Motor neuron (in vitro differentiated cells): Measurements from ENCODE around the gene PTPRG. TPM values are rescaled to one million over a fixed set of nuclear protein-coding genes. Genes with fewer than 3 reads are reported as not detected.

ENCODE experiments used
- ATAC-seq, 8 experiments: fragments of 200-7000 bp; cut with Tn5 transposase; replicated peaks in 6 of 8; 2 replicates each; pipeline ENCODE4 v1.8.0; 2021; ENCODE audit warnings: mild to moderate bottlenecking in 8 of 8, moderate library complexity in 8 of 8
- H3K27ac ChIP-seq, 2 donors: fragments of 250-450 bp; sonication (Bioruptor Pico); 2 replicates each; pipeline ENCODE4 v1.9.0; 2021; ENCODE audit warnings: antibody characterized with exemption in 2 of 2, mild to moderate bottlenecking in 2 of 2, moderate library complexity in 1 of 2
- H3K4me1 ChIP-seq, 2 donors: fragments of 250-450 bp; sonication (Bioruptor Pico); replicated peaks in 1 of 2; 2 replicates each; pipeline ENCODE4 v1.6.1; 2021; ENCODE audit warnings: antibody characterized with exemption in 2 of 2, mild to moderate bottlenecking in 2 of 2, moderate library complexity in 1 of 2
- H3K4me3 ChIP-seq, 5 donors: fragments of 250-450 bp; sonication (Bioruptor Pico); 2 replicates each; pipeline ENCODE4 v1.9.0; 2021; ENCODE audit warnings: antibody characterized with exemption in 5 of 5, mild to moderate bottlenecking in 5 of 5, moderate library complexity in 4 of 5
- WGBS, 10 experiments: fragments of 450-650 bp; shearing (Covaris generic); methylation state at CpG; one replicate each; pipeline ENCODE4 v1.0.0; 2022; 5-methylcytosine and 5-hydroxymethylcytosine counted together
- in situ Hi-C, 9 experiments: fragments of 400-800 bp; cut with MboI; loops; one replicate each; pipeline ENCODE4 v1.15.0; 2021; ENCODE audit warnings: low sequenced_read_pairs in 9 of 9, low pct_unique_long_range_greater_than_20kb in 2 of 9; ENCODE audit not compliant: unreplicated experiment in 9 of 9
- total RNA-seq, 8 experiments: library from RNA; unstranded; fragments of 300-600 nt; gene quantifications; 2 replicates each; pipeline versions ENCODE4 v1.2.3 to v1.2.4, GENCODE V29; 2022

PTPRG gene
- total RNA-seq, 8 experiments from 2014 or later = 15.9 to 75.2 (median 42.9) TPM

DNA sequence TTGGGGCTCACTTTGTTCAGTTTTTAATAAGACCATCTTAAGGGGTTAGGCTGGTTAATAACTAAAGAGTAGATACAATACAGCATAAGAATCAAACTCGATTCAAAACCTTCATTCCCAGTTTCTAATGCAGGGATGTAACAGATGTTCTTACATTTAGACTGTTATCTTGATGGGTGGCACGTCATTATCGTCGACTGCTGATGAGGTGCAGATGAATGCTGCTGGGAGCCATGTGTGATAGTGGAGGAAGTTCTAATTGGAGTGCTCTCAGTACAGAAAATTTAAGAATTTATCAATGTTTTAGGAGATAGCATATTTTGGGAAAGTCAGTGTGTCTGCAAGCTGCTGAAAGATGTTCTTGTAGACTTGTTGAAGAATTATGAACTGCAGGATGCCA is 331.5 kb downstream of the PTPRG start:
- no peak for ATAC-seq

DNA sequence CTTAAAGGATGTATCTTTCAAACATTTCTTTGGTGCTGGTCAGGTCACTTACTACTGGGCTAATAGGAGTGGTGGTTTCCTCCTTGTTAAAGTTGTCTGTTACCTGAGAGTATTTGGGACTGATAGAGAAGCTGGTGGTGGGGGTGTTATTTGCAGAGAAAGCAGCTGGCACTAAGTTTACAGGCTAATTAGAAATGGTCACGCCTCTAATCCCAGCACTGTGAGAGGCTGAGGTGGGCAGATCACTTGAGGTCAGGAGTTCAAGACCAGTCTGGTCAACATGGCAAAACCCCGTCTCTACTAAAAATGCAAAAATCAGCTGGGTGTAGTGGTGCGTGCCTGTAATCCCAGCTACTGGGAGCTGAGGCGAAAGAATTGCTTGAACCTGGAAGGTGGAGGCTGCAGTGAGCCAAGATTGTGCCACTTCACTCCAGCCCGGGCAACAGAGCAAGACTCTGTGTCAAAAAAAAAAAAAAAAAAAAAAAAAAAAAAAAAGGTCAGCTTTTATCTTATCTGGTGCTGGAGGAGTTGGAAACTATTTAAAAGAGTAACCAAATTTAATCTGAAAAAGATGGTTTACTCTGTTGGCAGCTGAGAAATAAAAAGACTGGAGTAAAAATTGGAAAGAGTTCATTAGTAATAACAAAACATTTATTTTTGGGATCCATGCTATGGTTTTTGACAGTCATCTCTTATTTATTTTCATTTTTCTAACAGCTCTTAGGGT is 332.6 kb downstream of the PTPRG start:
- WGBS, 10 experiments = 60 to 100% (median 89%) methylated on average over 1 to 5 of the region's 5 CpGs; no CpG with 5 or more reads in 1 of the 10 experiments
- in situ Hi-C loops = no loop called here
- H3K27ac ChIP-seq = no peak overlapping the region
- peaks cover 7 to 11% of the 10 kb centered on the region in 2 donors for H3K4me1 ChIP-seq
- no peak for ATAC-seq
- no peak overlapping the region for H3K4me3 ChIP-seq

More for the DNA sequence above, 331.5 kb downstream of the PTPRG start:
- H3K27ac ChIP-seq = no peak overlapping the region
- H3K4me3 ChIP-seq = no peak overlapping the region
- 28 to 95% (median 69%) methylated on average over 2 to 4 of the region's 4 CpGs; no CpG with 5 or more reads in 1 of the 10 experiments for WGBS, 10 experiments
- in situ Hi-C loops = no loop called here
- H3K4me1 ChIP-seq = peaks cover 7 to 11% of the 10 kb centered on the region in 2 donors

DNA sequence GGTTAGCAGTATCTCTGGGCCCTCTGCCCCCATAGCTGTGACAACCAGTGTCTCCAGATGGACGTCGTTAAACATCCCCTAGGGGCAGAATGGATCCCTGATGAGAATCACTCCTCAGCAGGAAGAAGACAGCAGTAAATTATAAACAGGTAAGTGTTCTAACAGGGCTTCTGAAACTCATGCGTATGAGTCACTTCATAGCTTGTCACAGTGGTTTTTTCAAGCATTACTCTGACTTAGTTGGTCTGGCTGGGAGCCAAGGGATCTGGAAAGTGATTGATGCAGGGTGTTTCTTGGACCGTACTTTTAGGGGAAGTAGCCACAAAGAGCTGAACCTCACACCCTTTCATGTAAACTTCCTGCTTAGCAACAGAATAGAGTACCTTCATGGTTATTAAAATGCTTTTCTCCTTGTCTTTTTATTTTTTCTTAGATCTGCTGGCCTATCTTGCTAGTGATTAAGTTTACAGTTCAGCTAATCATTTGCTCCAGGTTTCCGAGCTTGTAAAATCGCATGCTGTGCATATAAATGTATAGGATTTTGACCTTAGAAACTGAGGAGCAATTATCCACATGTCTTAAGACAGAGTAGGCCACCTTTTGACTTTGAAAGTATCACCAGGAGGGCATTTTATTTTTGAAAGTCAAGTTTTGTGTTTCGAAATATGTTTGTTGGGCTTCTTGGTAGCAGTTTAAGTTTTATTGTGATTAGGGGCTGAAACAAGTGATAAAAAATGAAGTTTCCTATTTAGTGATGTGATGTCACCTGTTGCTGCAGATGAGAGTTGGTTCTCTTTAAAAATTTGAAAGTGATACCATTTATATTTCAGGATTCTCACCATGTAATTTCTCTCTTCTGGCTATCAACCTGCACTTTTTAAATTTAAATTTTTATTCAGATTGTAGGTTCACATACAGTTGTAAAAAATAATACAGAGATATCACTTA is 333.9 kb downstream of the PTPRG start:
- Histone ChIP-seq H3K4me1 (peaks cover 7 to 11% of the 10 kb centered on the region in 2 donors), H3K4me3 (no peak overlapping the region), H3K27ac (no peak overlapping the region)
- WGBS, 10 experiments = 0 to 94% (median 43%) methylated on average over 1 to 7 of the region's 7 CpGs
- in situ Hi-C loops = no loop called here
- ATAC-seq = peak; percentile 73 to 97 (median 95)

DNA sequence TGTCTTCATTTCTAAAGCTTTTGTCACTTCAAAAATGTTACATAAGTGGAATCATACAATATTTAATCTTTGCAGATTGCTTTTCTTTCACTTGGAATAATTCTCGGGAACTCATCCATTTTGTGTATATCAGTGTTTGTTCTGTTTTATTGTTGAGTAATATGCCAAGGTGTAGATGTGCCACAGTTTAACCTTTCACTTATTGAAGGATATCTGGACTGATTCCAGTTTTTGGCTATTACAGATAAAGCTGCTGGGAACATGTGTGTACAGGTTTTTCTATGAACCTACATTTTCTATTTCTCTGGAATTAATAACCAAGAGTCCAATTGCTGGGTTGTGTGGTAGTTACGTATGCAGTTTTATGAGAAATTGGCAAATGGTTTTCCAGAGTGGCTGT is 334.9 kb downstream of the PTPRG start:
- in situ Hi-C loops = no loop called here
- no peak overlapping the region for H3K4me3 ChIP-seq
- WGBS, 10 experiments = 77 to 100% (median 100%) methylated on average over 1 to 2 of the region's 2 CpGs; no CpG with 5 or more reads in 1 of the 10 experiments
- H3K27ac ChIP-seq = no peak overlapping the region
- ATAC-seq = no peak
- H3K4me1 ChIP-seq = peaks cover 7 to 11% of the 10 kb centered on the region in 2 donors

DNA sequence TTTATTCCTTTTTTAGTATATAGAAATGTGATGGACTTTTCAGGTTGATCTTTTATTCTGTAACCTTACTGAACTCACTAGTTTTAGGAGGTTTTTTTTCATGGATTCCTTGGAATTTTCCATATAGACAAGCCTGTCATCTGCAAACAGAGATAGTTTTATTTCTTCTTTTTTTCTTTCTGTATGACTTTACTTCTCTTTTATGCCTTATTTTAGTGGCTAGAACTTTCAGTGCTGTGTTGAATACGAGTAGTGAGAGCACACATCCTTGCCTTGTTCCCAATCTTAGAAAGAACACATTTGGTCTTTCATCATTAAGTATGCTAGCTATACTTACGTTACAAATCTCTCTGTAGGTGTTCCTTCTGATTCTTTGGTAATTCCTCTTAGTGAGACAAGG is 336.5 kb downstream of the PTPRG start:
- WGBS, 10 experiments = 77 to 100% (median 97%) methylated on average over 1 to 2 of the region's 2 CpGs
- in situ Hi-C loops = no loop called here
- H3K27ac ChIP-seq = no peak overlapping the region
- ATAC-seq = no peak
- H3K4me1 ChIP-seq = peaks cover 8 to 11% of the 10 kb centered on the region in 2 donors
- H3K4me3 ChIP-seq = no peak overlapping the region

DNA sequence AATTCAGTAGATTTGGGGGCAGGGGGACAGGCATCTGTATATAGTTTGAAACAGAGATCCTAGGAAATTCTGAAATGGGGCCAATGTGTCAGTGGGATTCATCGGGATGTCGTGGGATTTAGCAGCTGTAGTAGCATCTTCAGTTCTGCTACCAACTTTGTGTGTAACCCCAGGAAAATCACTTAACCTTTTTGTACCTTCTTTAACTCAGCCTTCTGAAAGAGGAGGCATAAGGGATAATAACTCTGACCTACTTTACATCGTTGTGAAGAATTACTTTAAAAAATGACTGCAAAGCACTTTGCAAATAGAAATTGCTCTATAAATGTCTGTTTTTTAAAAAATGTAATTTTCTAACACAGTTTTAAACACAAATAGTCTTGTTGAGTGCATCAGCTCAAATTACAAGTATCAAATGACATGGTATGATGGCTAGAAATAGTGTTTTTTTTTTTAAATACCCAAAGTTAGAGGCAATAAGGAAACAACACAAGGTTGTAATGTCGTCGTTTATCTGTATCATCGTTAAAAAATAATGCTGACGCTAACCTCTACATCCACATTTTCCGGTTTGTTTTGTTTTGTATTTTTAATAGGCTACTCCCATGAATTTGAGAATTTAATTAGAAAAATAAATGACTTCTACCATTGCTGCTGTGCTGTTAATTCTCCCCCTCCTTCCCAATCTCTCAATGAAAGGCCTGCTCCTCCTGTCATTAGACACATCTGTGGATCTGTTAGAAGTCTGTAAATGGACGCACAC is 338.5 kb downstream of the PTPRG start:
- no peak for ATAC-seq
- H3K4me1 ChIP-seq = peaks cover 20 to 22% of the 10 kb centered on the region in 2 donors
- 47 to 100% (median 92%) methylated on average over 2 to 9 of the region's 9 CpGs; no CpG with 5 or more reads in 1 of the 10 experiments for WGBS, 10 experiments
- in situ Hi-C loops = no loop called here
- no peak overlapping the region for H3K4me3 ChIP-seq
- H3K27ac ChIP-seq = no peak overlapping the region

DNA sequence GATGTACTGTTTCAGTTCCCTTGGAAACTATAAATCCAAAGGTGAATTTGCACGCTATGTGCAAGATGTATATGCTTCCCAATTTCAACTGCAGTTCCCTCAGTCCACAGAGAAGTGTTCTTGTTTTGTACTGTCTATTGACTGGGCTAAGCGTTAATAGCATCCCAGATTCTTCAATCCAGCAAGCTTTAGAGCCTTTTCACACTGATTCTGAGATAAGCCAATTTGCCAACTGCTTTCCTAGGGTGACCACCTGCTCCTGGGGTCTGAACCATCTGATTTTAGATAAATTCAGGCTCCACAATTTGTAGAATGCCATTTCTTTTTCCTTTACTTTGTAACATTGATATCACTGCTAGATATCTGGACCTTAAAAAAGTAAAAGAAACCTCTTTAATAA is 340.1 kb downstream of the PTPRG start:
- 60 to 100% (median 100%) methylated on average over 1 to 2 of the region's 2 CpGs; no CpG with 5 or more reads in 2 of the 10 experiments for WGBS, 10 experiments
- Histone ChIP-seq H3K4me3 (no peak overlapping the region), H3K4me1 (peaks cover 16% of the 10 kb centered on the region in 2 donors), H3K27ac (no peak overlapping the region)
- ATAC-seq = no peak
- in situ Hi-C loops = no loop called here

DNA sequence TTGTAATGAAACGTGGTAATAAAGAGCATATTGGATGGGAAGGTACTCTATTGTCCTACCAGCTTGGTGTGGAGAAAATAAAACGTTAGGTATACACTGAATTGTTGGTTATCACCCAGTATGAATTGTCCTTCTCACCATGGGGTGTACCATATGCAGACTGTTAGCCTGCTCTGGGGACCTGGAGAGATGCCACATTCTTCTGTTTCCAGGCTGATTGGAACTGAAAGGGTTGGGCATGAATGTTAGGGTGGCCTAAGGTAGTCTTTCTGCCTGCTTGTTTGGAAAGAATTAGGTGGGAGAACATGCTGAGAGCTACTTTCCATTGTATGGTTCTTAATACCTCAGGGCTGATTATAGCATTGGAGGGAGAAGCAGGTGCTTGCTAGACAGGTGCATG is 340.6 kb downstream of the PTPRG start:
- H3K4me3 ChIP-seq = no peak overlapping the region
- 38 to 100% (median 86%) methylated on average over 1 to 2 of the region's 2 CpGs for WGBS, 10 experiments
- no peak for ATAC-seq
- in situ Hi-C loops = no loop called here
- no peak overlapping the region for H3K27ac ChIP-seq
- H3K4me1 ChIP-seq = peaks cover 16% of the 10 kb centered on the region in 2 donors

DNA sequence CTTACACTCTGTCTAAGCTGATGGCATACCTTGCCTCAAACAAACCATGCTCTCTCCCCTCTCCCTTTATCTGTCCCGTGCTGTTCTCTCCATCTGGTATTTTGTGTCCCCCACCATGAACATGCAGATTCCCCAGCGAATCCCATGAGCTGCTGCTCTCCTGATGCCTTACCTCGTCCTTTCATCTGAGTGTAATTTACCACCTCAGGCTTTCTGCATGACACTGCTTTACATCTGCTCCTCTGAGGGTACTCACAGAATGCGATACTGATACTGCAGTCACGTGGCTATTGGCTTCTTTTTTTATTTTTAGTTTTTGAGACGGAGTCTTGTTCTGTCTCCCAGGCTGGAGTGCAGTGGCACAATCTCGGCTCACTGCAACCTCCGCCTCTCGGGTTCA is 341.7 kb downstream of the PTPRG start:
- ATAC-seq = peak in 5 of 8 experiments; percentile 11 to 67 (median 56)
- in situ Hi-C loops = no loop called here
- no peak overlapping the region for H3K4me3 ChIP-seq
- peaks cover 16% of the 10 kb centered on the region in 2 donors for H3K4me1 ChIP-seq
- WGBS, 10 experiments = 31 to 100% (median 76%) methylated on average over 1 to 9 of the region's 9 CpGs; no CpG with 5 or more reads in 1 of the 10 experiments
- no peak overlapping the region for H3K27ac ChIP-seq

DNA sequence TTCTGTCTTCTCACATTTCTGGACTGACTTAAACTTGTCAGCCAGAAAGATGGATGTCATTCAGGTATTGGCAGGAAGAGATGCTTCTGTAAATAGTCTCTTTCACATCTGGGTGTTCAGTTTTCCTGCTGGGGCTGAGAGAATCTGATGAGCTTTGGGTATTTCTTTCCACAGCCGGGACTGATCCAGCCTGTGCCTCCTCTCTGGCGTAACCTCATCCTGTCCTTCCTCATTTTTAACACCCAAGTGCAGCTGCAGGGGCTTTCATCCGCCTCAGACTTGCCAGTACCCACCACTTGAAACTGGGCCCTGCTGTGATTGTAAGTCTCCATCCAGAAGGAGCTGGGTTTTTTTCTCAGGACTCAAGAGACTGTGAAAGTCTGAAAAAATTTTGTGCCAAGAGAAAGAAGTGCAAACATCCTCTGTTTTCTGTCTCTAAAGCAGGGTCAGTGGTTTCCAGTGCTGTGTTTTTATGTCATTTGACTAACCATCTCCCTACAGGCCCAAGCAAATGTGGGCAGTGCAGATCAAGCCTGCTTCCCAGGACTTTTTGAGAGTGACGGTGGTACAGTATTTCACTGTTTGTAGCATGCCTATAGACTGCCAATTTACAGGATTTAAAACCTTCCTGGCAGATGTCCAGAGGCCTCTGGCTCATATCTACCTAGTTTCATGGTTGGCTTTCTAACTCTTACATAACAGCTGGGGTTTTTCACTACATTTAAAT is 342.7 kb downstream of the PTPRG start:
- in situ Hi-C loops = no loop called here
- H3K27ac ChIP-seq = no peak overlapping the region
- H3K4me3 ChIP-seq = no peak overlapping the region
- ATAC-seq = peak; percentile 31 to 90 (median 62)
- WGBS, 10 experiments = 0 to 100% (median 40%) methylated on average over 1 to 3 of the region's 4 CpGs; no CpG with 5 or more reads in 3 of the 10 experiments
- peaks cover 16 to 24% of the 10 kb centered on the region in 2 donors for H3K4me1 ChIP-seq

DNA sequence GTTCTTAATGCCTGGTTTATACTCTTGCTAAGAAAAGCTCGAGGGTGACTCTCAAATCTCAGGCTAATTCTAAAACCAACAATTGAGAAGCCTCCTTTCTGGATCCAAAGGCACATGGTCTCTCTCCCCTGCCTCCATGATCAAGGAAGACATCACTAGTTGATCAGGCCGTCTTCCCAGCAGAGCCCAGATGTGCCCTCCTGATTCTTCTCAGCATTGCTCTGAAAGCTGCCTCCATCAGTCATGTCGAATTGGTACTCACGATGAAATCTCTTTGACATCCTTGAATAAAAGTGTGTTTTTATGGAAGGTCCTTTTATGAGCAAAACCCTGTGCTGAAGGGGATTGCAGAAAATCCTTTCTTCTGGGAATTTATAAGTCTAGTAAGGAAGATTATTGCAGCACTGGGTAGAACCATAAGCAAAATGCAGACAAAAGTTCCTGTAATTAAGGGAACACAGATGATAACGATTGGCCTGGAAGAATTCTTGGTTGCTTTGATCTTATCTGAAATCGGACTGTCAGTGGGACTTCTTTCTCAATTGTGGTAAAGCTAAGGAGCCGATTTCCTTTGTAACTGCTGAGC is 345.9 kb downstream of the PTPRG start:
- WGBS, 10 experiments = 43 to 97% (median 92%) methylated on average over 1 to 7 of the region's 7 CpGs
- H3K27ac ChIP-seq = no peak overlapping the region
- no peak overlapping the region for H3K4me3 ChIP-seq
- no peak for ATAC-seq
- H3K4me1 ChIP-seq = peaks cover 16 to 24% of the 10 kb centered on the region in 2 donors
- in situ Hi-C loops = no loop called here

DNA sequence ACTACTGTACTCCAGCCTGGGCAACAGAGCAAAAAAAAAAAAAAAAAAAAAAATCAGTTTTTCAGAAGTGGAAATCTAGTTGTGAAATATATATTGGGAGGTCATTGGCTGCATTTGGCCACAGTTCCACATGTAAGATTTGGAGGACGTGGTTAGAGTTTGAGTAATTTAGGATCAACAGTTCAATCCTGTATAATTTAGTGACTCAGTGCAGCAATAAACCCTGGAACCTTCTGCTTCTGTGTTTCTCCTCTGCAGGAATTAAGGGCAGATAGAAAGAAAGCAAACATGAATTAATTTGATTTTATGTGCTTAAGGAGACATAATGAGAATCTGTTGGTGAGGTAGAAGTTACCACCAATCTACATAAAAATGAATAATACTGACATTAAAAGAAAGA is 347.0 kb downstream of the PTPRG start:
- in situ Hi-C loops = no loop called here
- peak in 3 of 8 experiments; percentile 14 to 66 (median 57) for ATAC-seq
- H3K27ac ChIP-seq = no peak overlapping the region
- WGBS, 10 experiments = 33 to 83% (median 44%) methylated on average over 1 of the region's 1 CpG; no CpG with 5 or more reads in 3 of the 10 experiments
- no peak overlapping the region for H3K4me3 ChIP-seq
- H3K4me1 ChIP-seq = peaks cover 11 to 19% of the 10 kb centered on the region in 2 donors
